Measurements from ENCODE around the gene BID. TPM values are rescaled to one million over a fixed set of nuclear protein-coding genes. Genes with fewer than 3 reads are reported as not detected.

Gene BID
- total and polyA plus RNA-seq, 2 of the 4 experiments (the other 2 are of a cell fraction) = 69.5 to 240 TPM

DNA sequence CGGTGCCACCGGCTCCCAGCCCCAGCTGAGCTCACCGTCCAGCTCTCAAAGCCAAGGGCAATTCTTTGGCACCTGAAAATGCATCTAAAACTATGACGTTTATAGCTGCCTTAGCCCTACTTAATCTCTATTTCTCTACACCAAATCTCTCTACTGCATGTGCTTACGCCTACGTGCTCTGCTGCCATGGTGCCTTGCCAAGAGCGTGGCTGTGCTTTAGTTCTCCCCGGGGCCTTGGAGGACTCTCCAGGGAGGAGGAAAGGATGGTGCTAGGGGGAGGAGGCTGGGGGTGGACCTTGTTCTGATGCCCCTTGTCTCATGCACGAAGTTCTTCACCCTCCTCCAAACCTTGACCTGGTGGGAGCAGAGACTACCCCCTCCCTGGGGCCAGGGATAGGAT lies 9.0 kb upstream of the BID start:
- Histone ChIP-seq H3K27me3 (ENCODE audit: control insufficient read depth, insufficient read depth, low read length) (no peaks in the 10 kb centered on the region), H3K9me3 (ENCODE audit: control insufficient read depth, insufficient read depth, low read length) (no peaks in the 10 kb centered on the region), H2AK9ac (replicated peaks; ENCODE audit: low read depth, low read length, poor library complexity) (no peak overlapping the region), H4K91ac (ENCODE audit: insufficient read depth, low read depth, low read length) (no peak overlapping the region; the same call in 1 of the 2 replicates), H2BK15ac (ENCODE audit: low read depth, low read length) (no peak overlapping the region; the same call in 2 of the 3 replicates), H3K4me2 (ENCODE audit: low read depth, low read length) (no peak overlapping the region), H3K56ac (ENCODE audit: extremely low read depth, insufficient read depth, low read length) (no peak overlapping the region), H3K4me3 (ENCODE audit: insufficient read depth, low read depth, low read length) (no peak overlapping the region), H3K27ac (ENCODE audit: insufficient read depth, low read length) (no peak overlapping the region), H3K14ac (replicated peaks; ENCODE audit: low read depth, low read length) (no peak overlapping the region), H3K79me1 (ENCODE audit: low read depth in 1 of 2, low read length in 2 of 2) (no peaks in the 10 kb centered on the region), H2AFZ (replicated peaks; ENCODE audit: low read length, poor library complexity) (no peak overlapping the region), H4K8ac (ENCODE audit: low read depth in 2 of 2, low read length in 2 of 2) (no peak overlapping the region), H2BK5ac (ENCODE audit: low read depth, low read length, poor library complexity, severe bottlenecking) (no peak overlapping the region), H3K23ac (ENCODE audit: low read depth, low read length) (no peak overlapping the region), H3K4me1 (ENCODE audit: control insufficient read depth, insufficient read depth, low read length) (peaks cover 14% of the 10 kb centered on the region), H4K5ac (ENCODE audit: low read depth, low read length) (no peak overlapping the region), H3K36me3 (ENCODE audit: control insufficient read depth, insufficient read depth, low read length) (no peaks in the 10 kb centered on the region), H2AK5ac (ENCODE audit: low read depth, low read length) (0 out of 2 replicates have a peak overlapping the region, but pooled peaks have one; percentile 3), H3K18ac (ENCODE audit: low read depth, low read length) (no peak overlapping the region), H3K4ac (ENCODE audit: low read depth, low read length) (no peak overlapping the region), H3K9me1 (ENCODE audit: insufficient read depth, low read length) (peaks cover 7% of the 10 kb centered on the region), H4K20me1 (ENCODE audit: insufficient read depth, low read length) (no peaks in the 10 kb centered on the region), H2BK20ac (ENCODE audit: low read depth, low read length) (no peak overlapping the region), H3K9ac (ENCODE audit: low read depth, low read length) (no peak overlapping the region), H2BK120ac (ENCODE audit: low read depth, low read length) (no peak overlapping the region)
- ChIA-PET POLR2A (ENCODE audit: unreplicated experiment) (no interaction called here), CTCF (no interaction called here)
- no peak for ATAC-seq (ENCODE audit: low read depth)
- TF ChIP-seq BHLHE40 (IDR thresholded peaks at IDR 0.05; ENCODE audit: low read depth, low read length) = no peak
- TF ChIP-seq MAZ (IDR thresholded peaks at IDR 0.05; ENCODE audit: borderline replicate concordance, low read depth, low read length) = no peak
- TF ChIP-seq, protein P1, sequence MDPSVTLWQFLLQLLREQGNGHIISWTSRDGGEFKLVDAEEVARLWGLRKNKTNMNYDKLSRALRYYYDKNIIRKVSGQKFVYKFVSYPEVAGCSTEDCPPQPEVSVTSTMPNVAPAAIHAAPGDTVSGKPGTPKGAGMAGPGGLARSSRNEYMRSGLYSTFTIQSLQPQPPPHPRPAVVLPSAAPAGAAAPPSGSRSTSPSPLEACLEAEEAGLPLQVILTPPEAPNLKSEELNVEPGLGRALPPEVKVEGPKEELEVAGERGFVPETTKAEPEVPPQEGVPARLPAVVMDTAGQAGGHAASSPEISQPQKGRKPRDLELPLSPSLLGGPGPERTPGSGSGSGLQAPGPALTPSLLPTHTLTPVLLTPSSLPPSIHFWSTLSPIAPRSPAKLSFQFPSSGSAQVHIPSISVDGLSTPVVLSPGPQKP (IDR thresholded peaks at IDR 0.05; ENCODE audit: borderline replicate concordance, low read depth, low read length) = no peak
- TF ChIP-seq, protein P2, sequence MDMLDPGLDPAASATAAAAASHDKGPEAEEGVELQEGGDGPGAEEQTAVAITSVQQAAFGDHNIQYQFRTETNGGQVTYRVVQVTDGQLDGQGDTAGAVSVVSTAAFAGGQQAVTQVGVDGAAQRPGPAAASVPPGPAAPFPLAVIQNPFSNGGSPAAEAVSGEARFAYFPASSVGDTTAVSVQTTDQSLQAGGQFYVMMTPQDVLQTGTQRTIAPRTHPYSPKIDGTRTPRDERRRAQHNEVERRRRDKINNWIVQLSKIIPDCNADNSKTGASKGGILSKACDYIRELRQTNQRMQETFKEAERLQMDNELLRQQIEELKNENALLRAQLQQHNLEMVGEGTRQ (IDR thresholded peaks at IDR 0.05; ENCODE audit: low read depth, low read length) = no peak
- no peak for TF ChIP-seq POLR2A (IDR thresholded peaks at IDR 0.05; ENCODE audit: low read depth, low read length)
- TF ChIP-seq FOS (IDR thresholded peaks at IDR 0.05; ENCODE audit: low read depth, low read length) = no peak
- TF ChIP-seq CHD1 (IDR thresholded peaks at IDR 0.05; ENCODE audit: low read depth, low read length) = no peak
- TF ChIP-seq RFX5 (IDR thresholded peaks at IDR 0.05; ENCODE audit: low read depth, low read length) = no peak
- TF ChIP-seq NFE2L2 (IDR thresholded peaks at IDR 0.05; ENCODE audit: low read depth, low read length) = no peak
- no peak for TF ChIP-seq RAD21 (IDR thresholded peaks at IDR 0.05; ENCODE audit: low read length)
- no peak for TF ChIP-seq MXI1 (IDR thresholded peaks at IDR 0.05; ENCODE audit: borderline replicate concordance, low read depth, low read length)
- TF ChIP-seq CEBPB (IDR thresholded peaks at IDR 0.05; ENCODE audit: low read depth, low read length) = no peak
- no peak for TF ChIP-seq RCOR1 (IDR thresholded peaks at IDR 0.05; ENCODE audit: insufficient replicate concordance, low read length)
- TF ChIP-seq SMC3 (IDR thresholded peaks at IDR 0.05; ENCODE audit: low read depth, low read length) = no peak
- TF ChIP-seq MAFK (IDR thresholded peaks at IDR 0.05; ENCODE audit: low read depth, low read length) = no peak
- TF ChIP-seq, protein P3, sequence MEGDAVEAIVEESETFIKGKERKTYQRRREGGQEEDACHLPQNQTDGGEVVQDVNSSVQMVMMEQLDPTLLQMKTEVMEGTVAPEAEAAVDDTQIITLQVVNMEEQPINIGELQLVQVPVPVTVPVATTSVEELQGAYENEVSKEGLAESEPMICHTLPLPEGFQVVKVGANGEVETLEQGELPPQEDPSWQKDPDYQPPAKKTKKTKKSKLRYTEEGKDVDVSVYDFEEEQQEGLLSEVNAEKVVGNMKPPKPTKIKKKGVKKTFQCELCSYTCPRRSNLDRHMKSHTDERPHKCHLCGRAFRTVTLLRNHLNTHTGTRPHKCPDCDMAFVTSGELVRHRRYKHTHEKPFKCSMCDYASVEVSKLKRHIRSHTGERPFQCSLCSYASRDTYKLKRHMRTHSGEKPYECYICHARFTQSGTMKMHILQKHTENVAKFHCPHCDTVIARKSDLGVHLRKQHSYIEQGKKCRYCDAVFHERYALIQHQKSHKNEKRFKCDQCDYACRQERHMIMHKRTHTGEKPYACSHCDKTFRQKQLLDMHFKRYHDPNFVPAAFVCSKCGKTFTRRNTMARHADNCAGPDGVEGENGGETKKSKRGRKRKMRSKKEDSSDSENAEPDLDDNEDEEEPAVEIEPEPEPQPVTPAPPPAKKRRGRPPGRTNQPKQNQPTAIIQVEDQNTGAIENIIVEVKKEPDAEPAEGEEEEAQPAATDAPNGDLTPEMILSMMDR (conservative IDR thresholded peaks at IDR 0.05; ENCODE audit: low read depth, low read length) = no peak
- no peak for DNase-seq
- 100% methylated on average over 3 of the region's 9 CpGs; no CpG with 5 or more reads in 1 of the 2 experiments for WGBS, 2 experiments (ENCODE audit: extremely low coverage in 2 of 2, insufficient read length in 1 of 2)
- in situ Hi-C loops (cut with MboI; ENCODE audit: low sequenced_read_pairs) = no loop called here
- dilution Hi-C loops (cut with HindIII; ENCODE audit: low sequenced_read_pairs, unreplicated experiment) = no loop called here
- intact Hi-C loops (cut with micrococcal nuclease) = loop anchor here (10.0 kb wide), 1 partner anchor 229 kb away; no protein-coding TSS in a partner anchor
- BruUV-seq (replicated peaks) = no TSS peak
